Measurements from ENCODE around the gene ELMOD3.

The ELMOD3 gene

DNA sequence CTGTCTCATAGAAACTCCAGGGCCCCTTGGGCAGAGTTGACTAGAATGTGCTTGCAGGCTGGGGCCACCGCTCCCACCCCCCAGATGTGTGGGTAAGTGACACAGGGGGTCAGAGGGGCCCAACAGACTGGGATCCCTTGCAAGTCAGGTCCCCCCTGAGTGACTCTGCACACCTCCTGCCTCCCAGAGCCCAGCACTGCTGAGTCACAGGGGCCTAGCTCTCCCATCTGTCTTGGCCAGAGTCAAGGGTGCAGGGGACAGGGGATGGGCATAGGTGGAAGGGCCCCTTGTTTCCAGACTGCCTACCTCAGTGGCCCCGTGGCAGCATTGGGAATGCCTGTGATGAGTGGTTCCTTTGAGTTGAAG lies 75.3 kb downstream of the ELMOD3 start:
- ChIA-PET CTCF (interaction anchor here (1.0 to 2.0 kb wide), 3 partner anchors 9 to 122 kb away, joined by 3 to 5 read pairs (median 4); partner anchors contain the start of gene MAT2A), POLR2A (ENCODE audit: low non-redundant PET) (interaction anchor here (1.1 kb wide), 1 partner anchor 10 kb away, joined by 4 read pairs; no protein-coding TSS in a partner anchor)
- TF ChIP-seq CTCF (conservative IDR thresholded peaks at IDR 0.05; ENCODE audit: low read depth): no peak
- H3K27ac ChIP-seq: peak overlapping the region; percentile 96
- DNase-seq (ENCODE audit: low spot score): no peak

DNA sequence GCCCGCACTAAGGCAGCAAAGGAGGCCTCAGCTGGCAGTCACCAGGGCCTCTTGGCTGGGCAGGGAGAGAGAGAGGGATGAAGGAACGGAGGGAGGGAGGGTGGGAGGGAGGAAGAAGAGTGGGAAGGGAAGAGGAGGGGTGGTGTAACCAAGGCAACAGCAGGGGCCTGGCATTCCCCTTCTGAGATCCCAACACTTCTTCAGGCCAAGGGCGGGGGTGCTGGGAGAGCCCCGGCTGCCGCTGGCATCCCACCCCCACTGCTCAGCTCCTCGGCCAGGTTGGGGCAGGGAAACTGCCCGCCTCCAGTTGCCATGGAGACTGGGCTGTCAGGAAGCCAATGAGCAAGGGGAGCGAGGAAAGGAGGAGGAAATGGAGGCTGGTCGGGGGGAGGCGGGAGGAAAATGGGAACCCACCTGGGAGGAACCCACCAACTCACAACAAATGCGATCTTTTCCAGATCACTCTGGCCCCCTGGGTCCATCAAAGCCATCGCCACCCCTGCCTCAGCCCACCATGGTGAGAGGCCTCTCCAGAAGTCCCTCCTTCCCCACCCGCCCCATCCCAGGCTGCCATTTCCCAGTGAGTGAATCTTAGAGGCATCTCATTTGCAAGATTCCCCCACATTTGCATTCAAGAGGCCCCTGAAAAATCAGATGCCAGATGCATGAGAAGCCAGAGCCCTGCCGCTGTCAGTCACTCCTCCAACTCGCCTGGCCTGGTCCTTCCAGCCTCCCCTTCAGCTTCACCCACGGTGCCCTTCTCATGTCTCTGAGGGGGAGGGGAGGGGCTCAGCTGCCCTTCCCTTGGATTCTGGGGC lies 76.4 kb downstream of the ELMOD3 start:
- no peak for TF ChIP-seq CTCF (conservative IDR thresholded peaks at IDR 0.05; ENCODE audit: low read depth)
- H3K27ac ChIP-seq: peak overlapping the region; percentile 96
- DNase-seq (ENCODE audit: low spot score): no peak
- CTCF ChIA-PET: interaction anchor here (1.2 to 2.0 kb wide), 3 partner anchors 10 to 108 kb away, joined by 3 to 5 read pairs (median 4); partner anchors contain the start of gene MAT2A
- POLR2A ChIA-PET (ENCODE audit: low non-redundant PET): interaction anchor here (0.8 kb wide), 1 partner anchor 11 kb away, joined by 3 read pairs; no protein-coding TSS in a partner anchor

DNA sequence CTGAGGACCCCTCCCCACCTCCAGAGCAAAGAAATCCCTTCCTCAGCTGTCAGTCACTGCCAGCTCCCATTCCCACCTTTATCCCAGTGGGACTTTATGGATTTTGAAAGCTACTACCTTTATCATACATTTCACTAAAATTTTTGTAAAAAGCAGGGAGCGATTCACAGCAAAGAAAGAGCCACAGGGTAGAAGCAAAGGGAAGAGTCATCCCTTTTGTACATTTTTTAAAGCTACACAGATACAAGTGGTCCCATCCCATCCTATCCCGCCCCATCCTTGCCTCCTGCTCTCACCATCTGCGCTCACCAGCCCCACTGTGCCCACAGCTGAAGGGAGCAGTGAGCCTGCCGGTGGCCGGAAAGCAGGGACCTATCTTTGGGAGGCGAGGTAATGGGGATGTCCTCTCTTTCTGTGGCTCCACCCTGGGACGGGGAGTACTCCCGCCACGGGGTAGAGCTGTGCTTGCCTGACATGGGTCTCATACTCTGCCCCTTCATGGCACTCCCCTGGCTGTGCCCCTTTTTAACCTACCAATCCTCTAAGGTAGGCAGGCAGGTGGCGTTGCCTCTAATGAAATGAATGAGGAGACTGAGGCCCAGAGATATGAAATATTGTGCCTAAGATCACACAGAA lies 77.1 kb downstream of the ELMOD3 start:
- no peak for DNase-seq (ENCODE audit: low spot score)
- CTCF ChIA-PET: interaction anchor here (0.6 to 1.2 kb wide), 2 partner anchors 23 to 107 kb away, joined by 3 to 4 read pairs; partner anchors contain the start of gene MAT2A
- peak overlapping the region; percentile 96 for H3K27ac ChIP-seq
- no peak for TF ChIP-seq CTCF (conservative IDR thresholded peaks at IDR 0.05; ENCODE audit: low read depth)
- POLR2A ChIA-PET (ENCODE audit: low non-redundant PET): interaction anchor here (0.8 kb wide), 1 partner anchor 12 kb away, joined by 3 read pairs; no protein-coding TSS in a partner anchor

DNA sequence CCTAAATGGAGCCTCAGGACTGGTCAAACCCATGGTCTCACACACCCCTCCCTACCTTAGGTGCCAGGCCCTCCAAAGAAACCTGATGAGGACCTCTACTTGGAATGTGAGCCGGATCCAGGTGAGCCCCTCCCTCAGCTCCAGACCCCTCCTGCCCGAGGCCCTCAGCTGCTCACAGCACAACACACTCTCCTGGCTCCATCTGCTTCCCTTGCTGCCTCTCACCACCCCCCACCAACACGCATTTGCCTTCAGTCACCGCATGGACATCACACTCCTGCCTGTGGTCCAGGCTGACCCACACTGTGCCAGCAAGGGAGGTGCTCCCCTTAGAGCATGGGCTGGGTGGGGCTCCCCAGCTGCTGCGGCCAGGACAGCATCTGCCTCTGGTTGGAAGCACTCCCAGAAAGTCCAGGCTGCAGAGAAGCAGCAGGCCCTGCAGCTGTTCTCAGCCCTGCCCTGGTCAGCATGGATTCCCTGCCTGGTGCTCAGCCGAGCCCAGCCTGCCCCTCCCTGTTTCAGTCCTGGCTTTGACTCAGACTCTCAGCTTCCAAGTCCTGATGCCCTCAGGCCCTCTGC lies 79.0 kb downstream of the ELMOD3 start:
- CTCF ChIA-PET: interaction anchor here (0.7 to 1.7 kb wide), 3 partner anchors 105 to 118 kb away, joined by 3 to 7 read pairs (median 5); partner anchors contain the start of gene MAT2A
- POLR2A ChIA-PET (ENCODE audit: low non-redundant PET): interaction anchor here (2.5 kb wide), 1 partner anchor 106 kb away, joined by 10 read pairs; the partner anchor contains the start of gene MAT2A
- peak overlapping the region; percentile 96 for H3K27ac ChIP-seq
- no peak for TF ChIP-seq CTCF (conservative IDR thresholded peaks at IDR 0.05; ENCODE audit: low read depth)
- DNase-seq (ENCODE audit: low spot score): peak; percentile 82

GRCh38 chr2:85434696-85435095 lies 80.1 kb downstream of the ELMOD3 start:
- CTCF ChIA-PET: interaction anchor here (1.7 kb wide), 1 partner anchor 104 kb away, joined by 7 read pairs; the partner anchor contains the start of gene MAT2A
- peak overlapping the region; percentile 96 for H3K27ac ChIP-seq
- POLR2A ChIA-PET (ENCODE audit: low non-redundant PET): interaction anchor here (2.5 kb wide), 1 partner anchor 105 kb away, joined by 10 read pairs; the partner anchor contains the start of gene MAT2A
- DNase-seq (ENCODE audit: low spot score): no peak
- no peak for TF ChIP-seq CTCF (conservative IDR thresholded peaks at IDR 0.05; ENCODE audit: low read depth)

Measured in RWPE1 (cell line).